Measurements from ENCODE around the gene PTPRK. TPM values are rescaled to one million over a fixed set of nuclear protein-coding genes. Genes with fewer than 3 reads are reported as not detected.

The PTPRK gene
- total and polyA plus RNA-seq, 2 of the 8 experiments (the other 6 are each of a cell fraction or from before 2014, with no cell fraction given), result 11.4 to 47.3 TPM

- H2BK20ac ChIP-seq (ENCODE audit: low read length), result no peak overlapping the region
- no peak overlapping the region for H4K8ac ChIP-seq (ENCODE audit: extremely low read depth, insufficient read depth, low read length)
- no peaks in the 10 kb centered on the region for H3K27me3 ChIP-seq (replicated peaks in 1 of 4; ENCODE audit: control insufficient read depth in 3 of 4, extremely low read depth in 1 of 4, insufficient read depth in 3 of 4, low read length in 3 of 4)
- H3K4ac ChIP-seq (replicated peaks; ENCODE audit: insufficient read length, low read depth, low read length), result no peak overlapping the region
- H3K23me2 ChIP-seq (ENCODE audit: low read depth, low read length), result no peaks in the 10 kb centered on the region
- no peak overlapping the region for H3K56ac ChIP-seq (replicated peaks; ENCODE audit: insufficient read length, low read depth, low read length)
- H2AK5ac ChIP-seq (ENCODE audit: low read depth, low read length), result no peak overlapping the region
- FAIRE-seq, result no peak
- no peak overlapping the region for H3K18ac ChIP-seq (ENCODE audit: extremely low read depth, low read length)
- no peak overlapping the region for H2AFZ ChIP-seq (ENCODE audit: low read length)
- no peak overlapping the region for H3K4me2 ChIP-seq (ENCODE audit: insufficient read depth in 1 of 2, low read depth in 2 of 2, low read length in 2 of 2)
- ChIA-PET CTCF (ENCODE audit: partially characterized antibody) (no interaction called here), POLR2A (ENCODE audit: partially characterized antibody) (no interaction called here)
- no peak overlapping the region for H4K91ac ChIP-seq (replicated peaks; ENCODE audit: insufficient read length, low read length)
- H3K4me3 ChIP-seq (ENCODE audit: extremely low read depth in 1 of 4, insufficient read depth in 2 of 4, low read depth in 3 of 4, low read length in 4 of 4), result no peak overlapping the region
- H3K4me1 ChIP-seq (replicated peaks in 1 of 4; ENCODE audit: control insufficient read depth in 3 of 4, insufficient read depth in 4 of 4, low read length in 3 of 4), result no peaks in the 10 kb centered on the region
- DNase-seq (ENCODE audit: low read depth in 1 of 2, low spot score in 2 of 2), result no peak
- no peak overlapping the region for H2BK5ac ChIP-seq (ENCODE audit: low read depth, low read length)
- no peaks in the 10 kb centered on the region for H3K79me2 ChIP-seq (ENCODE audit: control insufficient read depth in 1 of 2, insufficient read depth in 2 of 2, low read length in 2 of 2)
- no peaks in the 10 kb centered on the region for H4K20me1 ChIP-seq (replicated peaks in 1 of 2; ENCODE audit: control insufficient read depth in 1 of 2, insufficient read depth in 2 of 2, low read length in 2 of 2)
- 94% methylated on average over 5 of the region's 5 CpGs; no CpG with 5 or more reads in 1 of the 2 experiments for WGBS, 2 experiments (ENCODE audit: extremely low coverage in 1 of 2, insufficient coverage in 1 of 2, insufficient read length in 1 of 2, insufficient replicate concordance in 2 of 2, low coverage in 1 of 2, low lambda C conversion rate in 2 of 2, missing lambda C conversion rate in 1 of 2)
- H3K27ac ChIP-seq (ENCODE audit: low read depth, low read length), result no peak overlapping the region
- no peak overlapping the region for H3K9ac ChIP-seq (replicated peaks in 1 of 4; ENCODE audit: extremely low read depth in 1 of 4, low read depth in 3 of 4, low read length in 3 of 4)
- H3K36me3 ChIP-seq (ENCODE audit: control insufficient read depth in 2 of 4, insufficient read depth in 4 of 4, low read length in 3 of 4), result no peaks in the 10 kb centered on the region
- H3K14ac ChIP-seq (ENCODE audit: insufficient read length), result no peak overlapping the region
- no peaks in the 10 kb centered on the region for H3K9me3 ChIP-seq (ENCODE audit: insufficient read depth in 2 of 2, low read depth in 1 of 2, low read length in 1 of 2)
- no peaks in the 10 kb centered on the region for H3K79me1 ChIP-seq (ENCODE audit: low read depth, low read length)
- H2BK12ac ChIP-seq (ENCODE audit: low read depth, low read length), result no peak overlapping the region
- no peak overlapping the region for H4K5ac ChIP-seq (ENCODE audit: insufficient read length, low read depth, low read length)
- no peak overlapping the region for H3K23ac ChIP-seq (ENCODE audit: insufficient read length)
- H2BK15ac ChIP-seq (ENCODE audit: low read length), result no peak overlapping the region
- no peak overlapping the region for H2BK120ac ChIP-seq (replicated peaks; ENCODE audit: low read depth, low read length)
- TF ChIP-seq TAF7 (optimal IDR thresholded peaks at IDR 0.05; ENCODE audit: borderline replicate concordance, low read depth, low read length), result no peak
- TF ChIP-seq GTF2F1 (IDR thresholded peaks at IDR 0.05; ENCODE audit: borderline replicate concordance, low read depth, low read length), result no peak
- TF ChIP-seq SIN3A (conservative IDR thresholded peaks at IDR 0.05 in 1 of 2, IDR thresholded peaks at IDR 0.05 in 1 of 2; ENCODE audit: low read depth in 1 of 2, low read length in 2 of 2), result no peak
- no peak for TF ChIP-seq E2F6 (IDR thresholded peaks at IDR 0.05)
- TF ChIP-seq ASH2L (IDR thresholded peaks at IDR 0.05; ENCODE audit: low read length), result no peak
- no peak for TF ChIP-seq BCL11A (IDR thresholded peaks at IDR 0.05; ENCODE audit: low read depth in 2 of 2, low read length in 2 of 2)
- no peak for TF ChIP-seq YY1 (IDR thresholded peaks at IDR 0.05; ENCODE audit: low read depth, low read length)
- no peak for TF ChIP-seq NRF1 (IDR thresholded peaks at IDR 0.05; ENCODE audit: low read depth, low read length)
- no peak for TF ChIP-seq SP1 (IDR thresholded peaks at IDR 0.05; ENCODE audit: low read depth, low read length)
- TF ChIP-seq ATF2 (IDR thresholded peaks at IDR 0.05; ENCODE audit: low read length), result no peak
- TF ChIP-seq CBX8 (IDR thresholded peaks at IDR 0.05; ENCODE audit: borderline replicate concordance, low read depth, low read length), result no peak
These were observed 370.0 kb downstream of the PTPRK start for GRCh38 chr6:128150376-128150775.
